GM12892 (cell line): ENCODE measurements around the gene ZNF689.

Experiments used
- POLR2A ChIP-seq: IDR thresholded peaks from 2 replicates; pipeline ENCODE4 v1.6.1; 2011; ENCODE audit warnings: low read depth, low read length, control low read depth
- POLR2AphosphoS5 ChIP-seq: IDR thresholded peaks from 2 replicates; pipeline ENCODE4 v1.6.1; 2011; ENCODE audit warnings: low read depth, low read length, control low read depth

DNA sequence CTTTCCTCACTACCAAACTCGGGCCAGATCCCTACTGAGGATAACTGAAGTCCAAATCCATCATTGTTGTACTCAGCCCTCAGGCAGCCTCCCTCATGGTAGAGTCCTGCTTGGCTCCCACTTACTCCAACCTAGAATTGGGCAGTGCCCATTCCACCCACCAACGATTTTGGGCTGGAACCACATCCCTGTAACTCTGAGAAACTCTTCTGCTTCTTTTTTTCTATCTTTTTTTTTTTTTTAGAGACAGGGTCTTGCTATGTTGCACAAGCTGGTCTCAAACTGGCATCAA is 41.8 kb upstream of the ZNF689 start:
- TF ChIP-seq POLR2AphosphoS5 = no peak
- no peak for TF ChIP-seq POLR2A
